Hematopoietic multipotent progenitor cell (in vitro differentiated cells): ENCODE results near the gene TRABD. TPM values are rescaled to one million over a fixed set of nuclear protein-coding genes. Genes with fewer than 3 reads are reported as not detected.
A peak's percentile ranks its signal among the peaks of the same experiment; 100 is the strongest.

Experiments used
- DNase-seq, 3 donors: peaks; one replicate each; pipeline ENCODE4 v3.0.0-alpha.2; 2011 to 2015; ENCODE audit warnings: low read depth in 2 of 3, low spot score in 2 of 3
- total RNA-seq: library from RNA; depleted of rRNA; stranded (reverse); fragments of >200 nt; gene quantifications from one replicate; pipeline ENCODE4 v1.2.3, GENCODE V29; 2012

Gene TRABD
- total RNA-seq, 1 donor = 70.0 TPM

DNA sequence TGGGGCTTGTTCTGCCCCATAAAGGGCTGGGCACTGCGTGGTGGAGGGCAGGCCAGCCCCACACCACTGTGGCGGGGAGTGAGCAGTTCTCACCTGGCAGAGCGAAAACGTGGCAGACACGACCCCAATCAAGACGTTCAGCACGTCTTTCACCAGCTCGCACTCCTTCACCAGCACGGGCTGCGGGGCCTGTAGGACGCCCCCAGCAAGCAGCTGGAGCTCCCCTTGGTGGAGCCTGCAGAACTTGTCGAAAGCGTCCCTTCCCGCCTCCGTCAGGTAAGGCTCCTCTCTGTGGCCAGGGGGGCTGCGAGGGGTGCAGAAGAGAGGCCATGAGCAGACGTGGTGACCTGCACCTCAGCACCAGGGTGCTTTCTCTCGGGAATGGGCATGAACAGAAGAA is 47.5 kb downstream of the TRABD start:
- DNase-seq = no peak

GRCh38 chr22:50236731-50237409 is 51.2 kb downstream of the TRABD start:
- peak in 2 of 3 donors; percentile 33 to 45 for DNase-seq

DNA sequence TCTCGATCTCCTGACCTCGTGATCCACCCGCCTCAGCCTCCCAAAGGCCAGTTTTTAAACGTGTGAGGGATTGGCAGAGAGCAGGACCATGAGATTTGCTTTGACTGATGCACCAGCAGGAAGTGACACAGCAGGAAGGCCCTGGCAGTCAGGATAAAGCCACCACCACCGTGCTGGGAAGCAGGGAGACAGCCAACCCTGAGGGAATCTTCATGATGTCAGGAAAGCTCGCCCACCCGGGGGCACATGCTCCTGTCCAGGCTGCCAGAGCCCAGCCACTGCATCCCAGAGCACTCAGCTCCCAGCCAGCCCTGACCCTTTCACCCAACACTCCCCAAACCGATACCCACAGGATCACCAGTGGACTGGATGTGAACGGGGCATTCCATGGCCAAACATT is 53.0 kb downstream of the TRABD start:
- DNase-seq = no peak

DNA sequence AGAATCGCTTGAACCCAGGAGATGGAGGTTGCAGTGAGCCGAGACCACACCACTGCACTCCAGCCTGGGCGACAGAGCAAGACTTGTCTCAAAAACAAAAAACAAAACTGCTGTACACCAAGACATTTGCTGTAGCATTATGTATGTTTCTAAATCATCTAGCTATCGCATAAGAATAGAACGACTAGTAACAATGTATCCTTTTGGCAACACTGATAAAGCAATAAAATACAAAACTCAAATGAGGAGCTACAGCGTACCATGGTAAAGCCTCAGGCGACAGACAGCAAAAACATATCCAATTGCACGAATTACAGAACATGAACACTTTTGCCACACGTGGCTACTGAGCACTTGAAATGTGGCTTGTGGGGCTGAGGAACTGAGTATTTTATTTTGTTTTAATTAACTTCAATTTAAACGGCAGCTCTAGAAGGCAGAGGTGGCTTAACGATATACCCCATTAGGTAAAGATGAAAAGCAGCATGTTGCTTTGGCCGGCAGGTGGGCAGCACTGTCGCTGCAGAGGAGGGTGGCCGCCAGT is 56.8 kb downstream of the TRABD start:
- no peak for DNase-seq

DNA sequence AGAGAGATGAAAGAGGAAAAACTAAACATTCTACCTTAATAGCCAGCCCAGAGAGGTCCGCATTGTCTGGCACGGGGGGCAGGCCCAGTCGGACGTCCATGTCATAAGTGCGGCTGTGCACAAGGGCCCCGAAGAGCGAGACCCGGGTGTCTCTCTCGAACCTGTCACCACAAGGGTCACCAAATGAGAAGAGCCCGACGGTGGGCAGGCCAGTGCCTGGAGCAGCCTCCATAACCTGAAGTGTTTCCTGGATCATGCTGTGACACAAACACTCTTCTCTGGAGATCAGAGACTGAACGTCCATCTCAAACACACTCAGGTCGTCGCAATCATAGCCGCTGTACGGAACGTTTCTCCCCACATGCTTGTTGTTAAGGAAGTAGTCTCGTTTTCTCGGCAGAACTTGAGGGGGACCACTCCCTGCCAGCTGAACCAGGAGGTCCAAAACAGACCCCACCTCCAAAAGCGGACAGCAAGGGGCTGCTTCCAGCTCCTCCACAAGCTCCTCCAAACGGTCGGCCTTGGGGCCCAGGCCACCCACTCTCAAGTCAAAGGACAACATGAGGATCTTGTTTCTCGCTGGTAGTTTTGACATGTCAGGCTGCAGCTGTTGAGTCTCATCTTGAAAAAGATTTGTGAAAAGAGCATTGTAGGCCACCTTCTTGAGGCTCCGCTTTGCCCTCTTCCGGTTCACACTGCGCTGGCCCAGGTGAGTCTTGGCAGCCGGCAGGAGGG is 58.1 kb downstream of the TRABD start:
- DNase-seq = no peak

DNA sequence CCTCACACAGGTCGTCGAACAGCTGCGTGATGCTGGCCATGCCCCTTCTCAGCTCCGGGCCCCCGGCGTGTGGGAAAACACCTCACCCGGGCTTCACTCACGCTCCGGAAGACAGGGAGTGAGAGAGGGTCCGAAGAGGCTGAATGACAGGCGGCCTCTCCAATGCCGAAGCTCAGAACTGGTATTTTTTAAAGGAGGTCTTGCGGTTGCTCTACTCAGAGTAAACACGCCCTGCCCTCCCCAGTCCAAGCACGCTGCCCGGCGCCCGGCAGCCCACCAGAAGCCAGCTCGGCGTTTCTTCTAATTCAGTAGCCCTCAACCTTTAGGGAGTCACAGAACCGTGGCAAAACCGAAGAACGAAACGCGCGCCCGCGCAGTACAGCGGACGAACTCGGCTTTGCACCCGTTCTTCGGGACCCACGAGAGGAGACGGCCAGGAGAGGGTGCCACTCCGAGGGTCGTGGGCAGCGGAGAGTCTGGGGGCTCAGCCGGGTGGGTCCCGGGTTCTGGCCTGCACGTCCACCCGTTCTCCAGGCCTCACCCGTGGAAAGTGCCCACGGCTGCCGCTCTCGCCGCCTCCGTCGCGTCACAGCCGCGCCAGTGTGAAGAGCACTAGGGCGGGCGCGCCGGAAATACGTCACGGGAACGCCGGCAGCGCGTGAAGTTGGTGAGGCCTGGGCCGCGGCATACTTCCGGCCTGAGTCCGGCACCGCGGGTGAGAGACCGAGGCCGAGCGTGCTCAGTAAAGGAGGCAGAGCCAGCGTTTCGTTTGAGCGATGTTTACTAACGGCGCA is 58.9 kb downstream of the TRABD start, which contains the start of gene TUBGCP6:
Gene TUBGCP6 (minus strand): TSS at position 604 of the 794 bp plus-strand sequence. CDS start 564 bp downstream, at position 40.
- peak; percentile 84 to 94 (median 94) for DNase-seq

- DNase-seq = no peak
Observed at GRCh38 chr22:50245214-50246072, 59.7 kb downstream of the TRABD start.

DNA sequence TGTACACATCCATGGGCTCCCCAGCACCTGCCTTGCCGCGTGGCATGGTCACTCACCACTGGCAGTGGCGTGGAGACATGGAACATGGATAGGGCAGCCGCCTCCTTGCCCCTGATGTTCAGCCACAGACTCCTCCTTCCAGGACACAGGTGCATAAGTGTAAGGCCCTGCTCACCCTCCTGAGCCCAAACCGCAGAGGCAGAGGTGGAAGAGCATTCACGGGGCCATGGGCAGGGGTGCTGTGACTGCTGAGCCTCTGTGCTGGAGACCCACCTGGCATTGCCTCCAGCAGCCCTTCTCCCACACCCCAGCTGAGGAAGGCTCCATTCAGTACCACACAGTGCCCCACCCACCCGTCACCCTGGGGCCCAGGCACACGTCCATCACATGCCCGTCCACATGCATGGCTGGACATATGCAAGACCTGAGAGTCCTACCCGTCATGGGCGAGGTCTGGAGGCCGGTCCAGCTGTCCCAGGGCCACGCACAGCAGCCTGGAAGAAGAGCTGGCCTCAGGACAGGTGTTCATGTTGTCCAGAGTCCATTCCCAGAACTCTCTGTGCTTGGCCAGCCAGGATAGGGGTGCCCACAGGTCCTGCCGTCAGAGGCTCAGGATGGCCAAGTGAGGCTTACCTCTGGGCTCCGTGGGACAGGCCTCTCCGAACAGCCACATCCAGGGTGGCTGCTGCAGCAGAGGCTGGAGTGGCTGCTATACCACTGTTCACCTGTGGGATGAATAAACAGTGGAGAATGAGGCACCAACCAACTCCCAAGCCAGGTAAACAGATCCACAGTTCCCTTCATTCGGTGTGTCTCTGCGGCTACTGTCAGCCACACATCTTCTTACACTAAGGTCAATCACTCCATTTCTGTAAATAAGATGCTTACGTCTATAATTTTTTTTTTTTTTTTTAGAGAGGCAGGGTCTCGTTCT is 60.8 kb downstream of the TRABD start:
- no peak for DNase-seq

GRCh38 chr22:50247748-50248147 is 62.0 kb downstream of the TRABD start:
- no peak for DNase-seq

DNA sequence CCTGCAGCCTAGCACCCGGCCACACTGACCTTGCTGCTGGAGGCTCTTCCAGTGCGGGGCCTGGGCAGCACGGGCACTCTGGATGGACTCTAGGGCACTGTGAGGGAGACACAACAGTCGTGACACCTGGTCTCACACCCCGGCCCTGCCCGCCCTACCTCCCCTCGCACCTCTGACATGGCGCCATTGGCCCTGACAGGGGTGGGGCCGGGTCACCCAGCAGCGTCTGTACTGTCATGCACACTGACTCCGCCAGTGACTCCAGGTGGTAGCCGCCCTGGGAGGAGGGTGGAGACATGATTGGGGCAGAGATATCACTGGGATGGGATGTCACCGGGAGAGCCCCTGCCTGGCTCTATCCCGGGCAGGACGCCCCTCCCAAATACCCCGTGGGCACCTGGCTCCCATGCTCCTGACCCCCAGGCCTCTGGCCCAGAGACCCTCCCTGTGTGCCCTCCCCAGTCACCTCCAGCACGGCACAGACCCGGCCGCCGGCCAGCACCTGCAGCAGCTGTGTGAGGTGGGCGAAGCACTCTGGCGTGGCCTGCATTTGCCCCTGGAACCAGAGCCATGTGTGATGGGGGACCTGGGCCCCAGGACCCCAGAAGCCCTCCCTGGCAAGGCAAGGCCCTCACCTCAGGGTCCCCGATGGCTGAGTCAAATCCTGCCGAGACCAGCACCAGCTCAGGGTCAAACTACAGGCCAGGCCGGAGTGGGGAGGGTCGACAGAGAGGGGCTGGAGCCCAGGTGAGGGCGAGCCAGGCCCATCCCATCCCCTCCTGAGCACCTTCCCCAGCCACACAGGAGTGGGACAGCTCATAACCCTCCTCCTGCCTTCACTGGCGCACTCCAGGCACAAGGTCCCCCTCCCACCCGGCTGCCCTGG is 62.7 kb downstream of the TRABD start:
- no peak for DNase-seq

Other genes with a start within 250 kb of the TRABD start
- 84.6 TPM for gene PIM3, start 225.1 kb upstream of the TRABD start, total RNA-seq
- gene IL17REL, start 173.1 kb upstream of the TRABD start, total RNA-seq = under 0.01 TPM
- gene TTLL8, start 127.6 kb upstream of the TRABD start, total RNA-seq = 0.27 TPM
- 139 TPM for gene MLC1, start 100.5 kb upstream of the TRABD start, total RNA-seq
- gene MOV10L1, start 95.9 kb upstream of the TRABD start, total RNA-seq = 0.27 TPM
- gene PANX2, start 15.2 kb upstream of the TRABD start, total RNA-seq = 6.5 TPM
- gene SELENOO, start 15.1 kb downstream of the TRABD start, total RNA-seq = 31.8 TPM
- 76.7 TPM for gene TUBGCP6, start 59.1 kb downstream of the TRABD start, total RNA-seq
- gene HDAC10, start 65.4 kb downstream of the TRABD start, total RNA-seq = 51.7 TPM
- gene MAPK12, start 75.8 kb downstream of the TRABD start, total RNA-seq = 30.2 TPM
- gene MAPK11, start 84.5 kb downstream of the TRABD start, total RNA-seq = 11.8 TPM
- 91.8 TPM for gene PLXNB2, start 121.7 kb downstream of the TRABD start, total RNA-seq
- 9.2 TPM for gene DENND6B, start 141.1 kb downstream of the TRABD start, total RNA-seq
- gene PPP6R2, start 157.4 kb downstream of the TRABD start, total RNA-seq = 70.3 TPM